ENCODE results near the gene CREM.

- TF ChIP-seq CTCF (IDR thresholded peaks at IDR 0.05; ENCODE audit: insufficient read depth, low read length) (no peak), POLR2AphosphoS5 (IDR thresholded peaks at IDR 0.05; ENCODE audit: low read depth) (no peak), REST (IDR thresholded peaks at IDR 0.05; ENCODE audit: insufficient replicate concordance, low read depth) (no peak), GABPA (IDR thresholded peaks at IDR 0.05; ENCODE audit: low read depth) (no peak)
Observed at GRCh38 chr10:35103882-35104281, 22.8 kb upstream of the CREM start.
